HG02852 (cell line): Measurements from ENCODE around the gene ZFPM1.
"Not testable (repeated sequence)": the region's sequence is repeated elsewhere in the genome, so short reads cannot be mapped to it uniquely, and the experiment has no call there.

Experiments
- ATAC-seq: cut with Tn5 transposase; IDR thresholded peaks from one replicate; pipeline ENCODE4 v1.9.1; 2021; ENCODE audit warnings: mild to moderate bottlenecking, moderate library complexity; ENCODE audit not compliant: unreplicated experiment

ZFPM1 gene

DNA sequence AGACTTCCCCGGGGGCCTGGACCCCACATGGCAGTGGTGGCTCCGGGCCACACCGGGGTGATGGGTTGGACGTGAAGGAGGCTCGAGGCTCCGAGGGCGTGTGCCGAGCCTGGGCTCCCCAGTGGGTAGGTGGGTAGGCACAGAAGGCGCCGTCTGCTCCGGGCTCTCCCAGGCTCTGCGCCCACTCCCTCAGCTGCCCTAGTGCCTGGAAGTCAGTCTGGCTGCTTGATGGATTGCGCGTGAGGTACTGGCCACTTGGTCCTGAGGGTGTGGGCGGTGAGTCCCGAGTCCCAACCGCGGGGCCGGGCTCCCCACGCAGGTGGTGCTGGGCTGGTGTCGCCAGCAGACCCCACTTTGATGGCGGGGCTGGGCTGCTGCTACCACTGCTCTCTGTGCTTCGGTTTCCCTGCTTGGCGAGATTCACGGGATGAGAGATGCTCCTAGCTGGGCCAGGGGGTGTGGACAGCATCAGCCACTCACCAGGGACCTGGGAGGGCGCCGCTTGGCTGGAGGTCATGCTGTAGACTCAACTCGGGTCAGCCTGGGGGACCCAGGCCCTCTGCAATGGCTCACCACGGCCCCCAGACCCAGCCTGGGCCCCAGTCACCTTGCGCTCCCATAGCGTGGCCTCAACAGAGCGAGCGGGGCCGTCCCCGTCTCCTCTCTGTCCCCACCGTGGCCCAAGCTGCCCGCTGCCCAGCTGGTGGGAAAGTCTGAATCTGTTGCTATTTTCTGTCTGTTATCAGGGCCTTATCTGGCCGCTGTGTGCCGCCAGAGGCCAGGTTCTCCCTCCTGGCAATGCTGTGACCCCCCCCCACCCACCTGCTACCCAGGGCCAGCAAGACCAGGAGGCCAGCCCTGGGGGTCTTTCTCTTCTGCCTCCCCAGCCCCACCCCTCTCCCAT, 26.1 kb downstream of the ZFPM1 start:
- ATAC-seq, result no peak

- no peak for ATAC-seq
These were observed 27.0 kb downstream of the ZFPM1 start for GRCh38 chr16:88479793-88480760.

DNA sequence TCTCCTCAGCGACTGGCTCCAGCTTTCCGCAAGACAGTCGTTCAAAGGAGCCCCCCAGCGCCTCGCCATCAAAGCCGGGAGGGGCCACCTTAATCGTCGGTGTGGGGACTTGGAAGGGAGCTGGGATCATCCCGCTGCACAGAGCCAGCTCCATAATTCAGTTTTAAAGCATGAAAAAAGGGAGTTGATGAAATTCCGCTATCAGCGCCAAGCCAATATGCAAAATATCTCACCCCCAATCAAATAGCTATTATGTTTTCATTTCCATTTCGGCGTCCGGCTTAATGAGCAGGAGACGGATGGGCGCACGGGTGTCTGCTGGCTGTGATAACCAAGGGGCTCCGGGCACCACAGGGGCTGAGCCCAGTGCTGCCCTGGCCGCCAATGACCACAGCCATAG, 27.7 kb downstream of the ZFPM1 start:
- ATAC-seq, result no peak

DNA sequence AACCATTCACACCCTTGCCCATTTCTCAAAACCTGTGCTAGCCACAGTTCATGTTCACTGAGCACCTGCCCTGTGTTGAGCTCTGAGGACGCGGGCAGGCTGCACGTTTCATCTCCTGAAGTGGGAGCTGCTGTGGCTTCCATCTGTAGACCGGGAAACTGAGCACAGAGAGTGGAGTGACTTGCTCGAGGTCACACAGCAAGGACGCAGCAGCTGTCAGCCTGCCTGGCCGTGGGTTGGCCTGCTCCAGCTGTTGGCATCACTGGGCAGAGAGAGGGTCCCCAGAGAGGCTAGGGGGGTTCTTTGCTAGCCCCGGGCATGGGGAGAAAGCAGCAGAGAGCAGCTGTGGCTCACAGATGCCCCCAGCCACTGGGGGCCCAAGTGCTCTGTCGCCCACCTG, 28.8 kb downstream of the ZFPM1 start:
- no peak for ATAC-seq

DNA sequence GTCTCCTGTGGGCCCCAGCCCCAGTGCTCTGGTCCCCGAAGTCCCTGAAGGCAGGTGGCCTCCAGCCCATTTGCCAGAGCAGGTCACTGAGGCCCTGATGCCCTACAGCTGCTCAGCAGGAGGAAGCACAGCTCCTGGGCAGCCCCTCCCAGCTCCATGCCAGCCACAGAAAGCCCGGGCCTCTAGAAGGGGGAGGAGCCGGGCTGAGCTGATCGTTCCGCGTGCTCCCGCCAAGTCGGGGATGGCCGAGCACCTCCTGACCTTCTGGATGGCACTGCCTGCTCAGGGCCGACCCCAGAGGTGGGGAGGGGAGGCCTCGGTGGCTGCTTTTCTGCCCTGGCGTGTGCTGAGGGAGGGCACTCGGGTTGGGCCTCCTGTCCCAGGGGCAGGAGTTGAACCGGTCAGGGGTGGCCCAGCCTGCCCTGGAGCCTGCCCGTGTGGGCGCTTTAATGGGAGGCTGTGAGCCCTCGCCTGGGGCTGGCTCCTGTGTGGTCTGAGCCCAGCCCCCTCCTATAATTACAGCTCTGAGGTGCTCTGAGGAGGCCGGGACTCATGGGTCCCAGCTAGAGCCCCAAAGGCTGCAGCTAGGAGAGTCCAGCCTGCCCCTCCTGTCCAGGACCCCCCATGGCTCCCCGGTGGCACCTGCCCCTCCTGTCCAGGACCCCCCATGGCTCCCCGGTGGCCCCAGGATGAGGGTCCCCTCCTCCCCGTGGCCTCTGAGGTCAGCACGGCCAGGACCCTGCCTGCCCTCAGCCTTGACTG, 29.7 kb downstream of the ZFPM1 start:
- no peak for ATAC-seq

- no peak for ATAC-seq
These were observed 30.2 kb downstream of the ZFPM1 start for GRCh38 chr16:88483392-88483641.

DNA sequence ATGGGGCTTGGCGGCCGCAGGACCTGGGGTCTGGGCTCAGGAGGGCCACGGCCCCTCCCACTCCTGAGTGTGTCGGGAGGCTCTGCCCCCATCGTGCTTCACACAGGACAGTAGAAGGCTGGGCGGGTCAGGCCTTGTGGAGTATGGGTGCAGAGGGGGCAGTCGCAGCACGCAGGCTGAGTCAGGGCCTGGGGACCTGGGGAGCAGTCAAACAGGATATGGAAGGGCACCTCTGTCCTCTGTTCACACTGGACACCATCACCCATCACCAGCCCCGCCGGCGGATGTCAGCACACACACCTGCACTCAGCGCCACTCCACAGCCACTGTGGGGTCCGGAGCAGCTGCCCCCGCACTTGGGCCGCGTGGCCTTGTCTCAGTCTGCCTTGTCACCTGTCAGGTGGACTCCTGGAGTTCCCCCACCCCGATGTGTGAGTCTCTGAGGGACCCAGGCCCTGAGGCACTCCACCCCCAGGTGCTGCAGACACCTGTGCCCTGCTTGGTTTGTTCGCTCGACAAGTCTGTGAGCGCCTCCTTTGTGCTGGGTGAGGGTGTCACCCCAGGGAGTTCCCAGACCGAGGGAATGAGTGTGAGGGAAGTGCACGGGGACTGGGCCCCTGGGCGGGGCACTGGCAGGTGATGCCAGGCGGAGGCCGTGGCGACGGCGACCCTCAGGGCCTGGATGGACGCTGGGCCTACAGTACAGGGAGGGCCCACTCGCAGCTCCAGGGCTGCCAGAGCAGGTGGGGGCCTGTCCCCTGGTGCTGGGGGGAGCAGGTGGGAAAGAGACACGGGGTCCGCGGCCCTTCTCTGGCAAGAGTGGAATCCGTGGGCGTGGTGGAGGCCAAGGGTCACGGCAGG, 31.7 kb downstream of the ZFPM1 start:
- ATAC-seq, result no peak

- ATAC-seq, result not testable (repeated sequence)
These were observed 32.3 kb downstream of the ZFPM1 start for GRCh38 chr16:88485366-88485741.

DNA sequence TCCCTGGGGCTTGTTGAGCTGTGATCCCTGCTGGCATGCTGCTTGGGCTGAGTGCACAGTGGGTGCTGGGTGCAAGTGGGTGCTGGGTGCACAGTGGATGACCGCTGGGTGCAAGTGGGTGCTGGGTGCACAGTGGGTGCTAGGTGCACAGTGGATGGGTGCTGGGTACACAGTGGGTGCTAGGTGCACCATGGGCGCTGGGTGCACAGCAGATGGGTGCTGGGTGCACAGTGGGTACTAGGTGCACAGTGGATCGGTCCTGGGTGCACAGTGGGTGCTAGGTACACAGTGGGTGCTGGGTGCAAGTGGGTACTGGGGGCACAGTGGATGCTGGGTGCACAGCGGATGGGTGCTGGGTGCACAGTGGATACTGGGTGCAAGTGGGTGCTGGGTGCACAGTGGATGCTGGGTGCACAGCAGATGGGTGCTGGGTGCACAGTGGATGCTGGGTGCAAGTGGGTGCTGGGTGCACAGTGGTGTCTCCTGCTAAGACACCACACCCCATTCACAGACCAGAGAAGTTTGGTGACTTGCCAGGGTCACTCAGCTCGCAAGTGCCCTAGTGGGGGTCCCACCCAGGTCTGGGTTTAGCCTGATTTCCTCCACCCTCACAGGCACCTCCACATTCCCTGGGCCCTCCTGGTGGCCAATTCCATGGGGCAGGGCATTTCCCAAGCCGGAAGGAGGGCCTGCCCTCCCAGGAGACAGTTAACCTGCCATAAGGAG, 33.5 kb downstream of the ZFPM1 start:
- no peak for ATAC-seq

- no peak for ATAC-seq
These were observed 34.0 kb downstream of the ZFPM1 start for GRCh38 chr16:88487124-88487432.

- no peak for ATAC-seq
These were observed 35.1 kb downstream of the ZFPM1 start for GRCh38 chr16:88487920-88488851.

GRCh38 chr16:88489163-88489741, 36.2 kb downstream of the ZFPM1 start:
- no peak for ATAC-seq

GRCh38 chr16:88491001-88491559, 38.0 kb downstream of the ZFPM1 start:
- no peak for ATAC-seq

DNA sequence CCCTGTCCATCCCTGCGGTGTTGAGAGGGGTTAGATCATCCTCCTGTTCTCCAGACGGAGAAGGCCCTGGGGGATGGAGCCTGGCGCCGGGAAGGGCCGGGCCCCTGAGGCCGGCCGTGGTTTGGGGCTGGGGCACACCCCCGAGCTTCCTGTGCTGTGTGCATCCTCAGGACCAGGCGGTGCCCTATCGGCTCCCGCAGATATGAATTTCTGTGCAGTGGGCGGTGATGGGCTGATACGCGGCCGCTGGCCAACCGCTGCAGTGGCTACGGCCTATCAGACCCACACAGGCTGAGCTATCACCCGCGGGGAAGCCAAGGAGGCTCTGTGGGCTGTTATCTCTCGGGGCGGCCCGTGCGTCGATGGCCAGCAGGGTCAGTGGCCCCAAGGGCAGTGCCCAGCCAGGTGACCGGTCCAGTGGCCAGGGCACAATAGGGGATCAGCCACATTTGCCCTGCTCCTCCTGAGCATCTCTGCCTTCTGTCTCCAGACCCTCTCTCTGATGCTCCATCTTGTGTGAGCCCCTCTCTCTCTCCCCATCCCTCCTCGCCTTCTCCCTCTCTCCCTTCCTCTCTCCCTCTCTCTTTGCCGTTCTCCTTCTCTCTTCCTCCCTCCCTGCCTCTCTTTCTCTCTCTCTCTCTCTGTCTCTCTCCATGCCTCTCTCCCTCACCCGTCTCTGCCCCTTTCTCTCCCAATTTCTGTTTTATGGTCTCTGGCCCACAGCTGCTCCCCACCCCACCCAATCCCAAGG, 38.7 kb downstream of the ZFPM1 start:
- no peak for ATAC-seq

DNA sequence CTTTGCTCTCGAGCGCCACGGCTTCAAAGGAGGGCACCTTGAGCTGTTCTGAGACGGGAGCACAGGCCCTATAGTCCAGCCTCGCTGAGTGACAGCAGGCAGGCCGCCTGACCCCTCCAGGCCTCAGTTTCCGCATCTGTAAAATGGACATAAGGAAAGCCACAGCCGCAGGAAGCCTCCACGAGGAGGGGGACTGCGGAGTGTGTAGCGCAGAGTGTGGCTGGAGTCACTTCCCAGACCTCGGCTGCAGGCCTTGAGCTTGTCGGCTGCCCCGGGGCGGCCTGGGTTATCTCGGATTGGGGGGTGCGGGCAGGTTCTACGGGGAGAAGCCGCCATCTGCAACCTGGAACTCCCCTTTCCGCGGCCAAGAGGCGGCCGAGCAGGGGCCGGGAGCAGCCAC, 40.8 kb downstream of the ZFPM1 start:
- no peak for ATAC-seq

DNA sequence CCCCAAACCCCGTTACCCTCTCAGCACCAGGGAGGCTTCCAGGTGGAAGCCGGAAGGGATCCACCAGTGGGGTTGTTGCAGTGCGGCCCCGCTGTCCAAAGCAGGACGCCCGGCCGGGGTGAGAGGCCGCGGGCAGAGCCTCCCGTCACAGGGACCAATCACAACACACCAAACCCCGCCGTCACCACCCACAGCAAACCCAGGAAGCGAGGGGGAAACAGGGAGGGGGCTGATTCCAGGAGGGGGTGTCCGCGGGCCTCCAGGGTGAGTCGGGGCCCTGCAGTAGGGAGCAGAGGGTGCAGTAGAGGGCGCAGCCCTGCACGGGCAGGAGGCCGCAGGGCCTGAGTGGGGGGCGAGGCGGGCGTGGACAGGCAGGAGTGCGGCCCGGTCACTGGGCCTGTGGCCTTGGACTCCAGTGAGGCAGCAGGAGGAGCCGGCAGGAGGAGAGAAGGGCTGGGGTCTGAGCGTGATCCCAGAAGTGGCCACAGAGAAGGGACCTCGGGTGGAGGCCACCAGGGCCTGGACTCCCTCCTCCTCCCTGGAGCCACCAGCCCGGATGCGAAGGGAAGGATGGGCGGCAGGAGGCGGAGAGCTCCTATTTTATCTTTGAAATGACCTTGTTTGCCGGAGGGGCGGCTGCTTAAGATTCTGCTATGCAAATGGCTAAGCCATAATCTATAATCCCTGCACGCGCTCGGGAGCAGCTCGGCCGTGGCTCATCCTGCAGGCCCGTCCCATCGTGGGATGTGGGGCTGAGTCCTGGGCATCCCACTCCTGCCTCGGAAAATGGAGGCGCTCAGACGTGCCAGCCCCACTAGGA, 41.5 kb downstream of the ZFPM1 start:
- no peak for ATAC-seq
